NCI-H748 treated with DMSO at 0.1 percent for 48 hours (cell line): ENCODE measurements around the gene IL22RA1.

ENCODE experiments used
- DNase-seq: peaks from one replicate; lab custom pipeline; 2025; lab: John Stamatoyannopoulos, UW

Gene IL22RA1

GRCh38 chr1:24142546-24143534 is at the start of gene IL22RA1:
IL22RA1 (minus strand) TSS chr1:24143140; CDS start chr1:24143082, 58 bp downstream.
- no peak for DNase-seq

GRCh38 chr1:24191860-24192259 is 48.9 kb upstream of the IL22RA1 start:
- no peak for DNase-seq

- no peak for DNase-seq
These were observed 48.1 kb upstream of the IL22RA1 start for GRCh38 chr1:24190983-24191461.

- no peak for DNase-seq
These were observed 46.6 kb upstream of the IL22RA1 start for GRCh38 chr1:24189528-24189927.

GRCh38 chr1:24186993-24187790 is 44.3 kb upstream of the IL22RA1 start, which contains the start of gene IFNLR1:
IFNLR1 (minus strand) TSS chr1:24187289; CDS start chr1:24187248, 41 bp downstream.
- peak; percentile 53 for DNase-seq

- DNase-seq: no peak
These were observed 43.7 kb upstream of the IL22RA1 start for GRCh38 chr1:24186711-24186992.

GRCh38 chr1:24186031-24186710 is 43.2 kb upstream of the IL22RA1 start:
- DNase-seq: no peak

GRCh38 chr1:24185076-24185475 is 42.1 kb upstream of the IL22RA1 start:
- no peak for DNase-seq

GRCh38 chr1:24182061-24182460 is 39.1 kb upstream of the IL22RA1 start:
- DNase-seq: no peak

GRCh38 chr1:24181619-24182018 is 38.7 kb upstream of the IL22RA1 start:
- DNase-seq: no peak

GRCh38 chr1:24180676-24181075 is 37.7 kb upstream of the IL22RA1 start:
- DNase-seq: no peak

- DNase-seq: no peak
These were observed 36.4 kb upstream of the IL22RA1 start for GRCh38 chr1:24179251-24179840.

- DNase-seq: no peak
These were observed 35.5 kb upstream of the IL22RA1 start for GRCh38 chr1:24178407-24178806.

GRCh38 chr1:24177161-24177560 is 34.2 kb upstream of the IL22RA1 start:
- DNase-seq: no peak

GRCh38 chr1:24175033-24175755 is 32.3 kb upstream of the IL22RA1 start:
- DNase-seq: no peak

GRCh38 chr1:24173638-24174575 is 31.0 kb upstream of the IL22RA1 start:
- DNase-seq: no peak

GRCh38 chr1:24172598-24172997 is 29.7 kb upstream of the IL22RA1 start:
- no peak for DNase-seq

- DNase-seq: no peak
These were observed 26.3 kb upstream of the IL22RA1 start for GRCh38 chr1:24169286-24169685.

- DNase-seq: no peak
These were observed 25.3 kb upstream of the IL22RA1 start for GRCh38 chr1:24168245-24168644.

- DNase-seq: no peak
These were observed 24.1 kb upstream of the IL22RA1 start for GRCh38 chr1:24167008-24167407.
